ENCODE measurements around the gene TMEM235.

The TMEM235 gene

GRCh38 chr17:78255029-78255656 is 23.7 kb downstream of the TMEM235 start:
- DNase-seq (ENCODE audit: low spot score) = no peak

GRCh38 chr17:78255953-78256706 is 24.7 kb downstream of the TMEM235 start:
- no peak for DNase-seq (ENCODE audit: low spot score)

- DNase-seq (ENCODE audit: low spot score) = no peak
Measured at GRCh38 chr17:78256707-78257591, 25.5 kb downstream of the TMEM235 start.

GRCh38 chr17:78257810-78258322 is 26.4 kb downstream of the TMEM235 start:
- no peak for DNase-seq (ENCODE audit: low spot score)

- DNase-seq (ENCODE audit: low spot score) = peak; percentile 40
Measured at GRCh38 chr17:78258323-78259191, 27.1 kb downstream of the TMEM235 start.

GRCh38 chr17:78259192-78259554 is 27.7 kb downstream of the TMEM235 start:
- DNase-seq (ENCODE audit: low spot score) = no peak

GRCh38 chr17:78263063-78263735 is 31.8 kb downstream of the TMEM235 start:
- no peak for DNase-seq (ENCODE audit: low spot score)

- DNase-seq (ENCODE audit: low spot score) = no peak
Measured at GRCh38 chr17:78263736-78264340, 32.4 kb downstream of the TMEM235 start.

- no peak for DNase-seq (ENCODE audit: low spot score)
Measured at GRCh38 chr17:78264590-78264989, 33.2 kb downstream of the TMEM235 start.

GRCh38 chr17:78265121-78265520 is 33.7 kb downstream of the TMEM235 start:
- no peak for DNase-seq (ENCODE audit: low spot score)

- no peak for DNase-seq (ENCODE audit: low spot score)
Measured at GRCh38 chr17:78266231-78266631, 34.8 kb downstream of the TMEM235 start.

GRCh38 chr17:78266771-78267170 is 35.3 kb downstream of the TMEM235 start:
- DNase-seq (ENCODE audit: low spot score) = no peak

- DNase-seq (ENCODE audit: low spot score) = no peak
Measured at GRCh38 chr17:78267253-78268073, 36.0 kb downstream of the TMEM235 start.

GRCh38 chr17:78268191-78268874 is 36.9 kb downstream of the TMEM235 start:
- no peak for DNase-seq (ENCODE audit: low spot score)

GRCh38 chr17:78268951-78269905 is 37.8 kb downstream of the TMEM235 start:
- DNase-seq (ENCODE audit: low spot score) = no peak

GRCh38 chr17:78269955-78270381 is 38.5 kb downstream of the TMEM235 start:
- DNase-seq (ENCODE audit: low spot score) = no peak

- DNase-seq (ENCODE audit: low spot score) = no peak
Measured at GRCh38 chr17:78271419-78272170, 40.2 kb downstream of the TMEM235 start.

Measured in kidney capillary endothelial cell (primary cell).